HEK293T (cell line): ENCODE measurements around the gene TMEFF2.

Experiments used
- FOXM1 ChIP-seq: fragments of 450-650 bp; IDR thresholded peaks from 2 replicates; pipeline ENCODE4 v1.6.1; 2017; ENCODE audit warnings: mild to moderate bottlenecking, borderline replicate concordance
- SUZ12 ChIP-seq: fragments of 450-650 bp; IDR thresholded peaks from 2 replicates; pipeline ENCODE4 v1.6.1; 2016; ENCODE audit warnings: mild to moderate bottlenecking
- TF ChIP-seq, protein P1 (sequence below): fragments of 450-650 bp; IDR thresholded peaks from 2 replicates; pipeline ENCODE4 v1.6.1; 2016

DNA sequence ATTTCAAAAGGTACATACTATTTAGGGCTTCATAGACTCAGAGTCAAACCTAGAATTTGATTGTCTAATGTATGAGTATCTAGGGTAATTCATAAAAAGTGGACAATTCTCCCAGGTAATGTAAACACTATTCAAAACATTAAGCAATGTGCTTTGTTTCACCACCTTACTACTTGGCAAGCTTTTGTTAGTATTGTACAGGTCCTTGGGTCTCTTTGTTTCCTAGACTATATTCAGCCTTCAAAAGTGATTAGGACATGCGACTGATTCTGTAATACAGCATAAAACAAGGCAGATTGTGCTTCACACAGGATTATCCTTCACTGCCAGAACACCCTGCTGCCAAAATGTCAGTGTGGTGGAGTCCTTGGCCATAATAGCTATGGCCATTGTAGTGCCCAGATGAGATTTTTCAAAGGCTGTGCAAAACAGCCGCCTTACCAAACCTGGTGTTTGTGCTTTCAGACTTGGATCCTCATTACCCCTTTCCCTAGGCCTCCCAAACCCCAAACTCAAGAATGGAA is 257.8 kb downstream of the TMEFF2 start:
- TF ChIP-seq FOXM1 (no peak), SUZ12 (no peak)
- TF ChIP-seq, protein P1, sequence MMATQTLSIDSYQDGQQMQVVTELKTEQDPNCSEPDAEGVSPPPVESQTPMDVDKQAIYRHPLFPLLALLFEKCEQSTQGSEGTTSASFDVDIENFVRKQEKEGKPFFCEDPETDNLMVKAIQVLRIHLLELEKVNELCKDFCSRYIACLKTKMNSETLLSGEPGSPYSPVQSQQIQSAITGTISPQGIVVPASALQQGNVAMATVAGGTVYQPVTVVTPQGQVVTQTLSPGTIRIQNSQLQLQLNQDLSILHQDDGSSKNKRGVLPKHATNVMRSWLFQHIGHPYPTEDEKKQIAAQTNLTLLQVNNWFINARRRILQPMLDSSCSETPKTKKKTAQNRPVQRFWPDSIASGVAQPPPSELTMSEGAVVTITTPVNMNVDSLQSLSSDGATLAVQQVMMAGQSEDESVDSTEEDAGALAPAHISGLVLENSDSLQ, result no peak
